ENCODE measurements around the gene ABTB1. TPM values are rescaled to one million over a fixed set of nuclear protein-coding genes. Genes with fewer than 3 reads are reported as not detected.

ABTB1 gene
- total RNA-seq, 1 experiment from 2014 or later, result 3.6 TPM

GRCh38 chr3:127644641-127645370 lies 27.9 kb upstream of the ABTB1 start:
- Histone ChIP-seq H3K9ac (ENCODE audit: low read length) (no peak overlapping the region), H3K36me3 (ENCODE audit: low read depth, low read length) (no peaks in the 10 kb centered on the region), H3K4me1 (ENCODE audit: insufficient read depth, low read length) (no peaks in the 10 kb centered on the region), H3K4me3 (ENCODE audit: low read length) (no peak overlapping the region), H3K27ac (ENCODE audit: low read length) (no peak overlapping the region), H3K9me2 (replicated peaks; ENCODE audit: low read length) (no peaks in the 10 kb centered on the region), H3K4me2 (ENCODE audit: low read length) (no peak overlapping the region), H4K20me1 (ENCODE audit: low read length) (no peaks in the 10 kb centered on the region), H3F3A (ENCODE audit: low read length, unreplicated experiment) (no peaks in the 10 kb centered on the region), H3K9me3 (ENCODE audit: low read length) (no peaks in the 10 kb centered on the region), H2AFZ (ENCODE audit: low read length) (no peak overlapping the region), H3K79me2 (ENCODE audit: low read length) (no peaks in the 10 kb centered on the region), H3K27me3 (ENCODE audit: low read length) (no peaks in the 10 kb centered on the region)
- BruUV-seq (replicated peaks), result no TSS peak
- DNase-seq (no peak), ATAC-seq (no peak)
- intact Hi-C loops (cut with micrococcal nuclease), result no loop called here
- ChIA-PET POLR2A (ENCODE audit: unreplicated experiment) (no interaction called here), CTCF (interaction anchor here (0.5 kb wide), 1 partner anchor 47 kb away, joined by 3 read pairs; no protein-coding TSS in a partner anchor)
- no peak for TF ChIP-seq EZH2 (IDR thresholded peaks at IDR 0.05; ENCODE audit: low read length, unreplicated experiment)
- TF ChIP-seq CTCF (conservative IDR thresholded peaks at IDR 0.05; ENCODE audit: low read depth, low read length), result no peak
- no peak for TF ChIP-seq EZH2phosphoT487 (IDR thresholded peaks at IDR 0.05; ENCODE audit: borderline replicate concordance, low read length)

GRCh38 chr3:127645371-127646015 lies 27.3 kb upstream of the ABTB1 start:
- no peaks in the 10 kb centered on the region for H3F3A ChIP-seq (ENCODE audit: low read length, unreplicated experiment)
- H3K79me2 ChIP-seq (ENCODE audit: low read length), result no peaks in the 10 kb centered on the region
- H3K9me3 ChIP-seq (ENCODE audit: low read length), result no peaks in the 10 kb centered on the region
- no TSS peak for BruUV-seq (replicated peaks)
- intact Hi-C loops (cut with micrococcal nuclease), result no loop called here
- H3K4me2 ChIP-seq (ENCODE audit: low read length), result no peak overlapping the region
- no peak for ATAC-seq
- H2AFZ ChIP-seq (ENCODE audit: low read length), result no peak overlapping the region
- no peaks in the 10 kb centered on the region for H3K4me1 ChIP-seq (ENCODE audit: insufficient read depth, low read length)
- no peaks in the 10 kb centered on the region for H3K27me3 ChIP-seq (ENCODE audit: low read length)
- no peaks in the 10 kb centered on the region for H3K36me3 ChIP-seq (ENCODE audit: low read depth, low read length)
- CTCF ChIA-PET, result no interaction called here
- H4K20me1 ChIP-seq (ENCODE audit: low read length), result no peaks in the 10 kb centered on the region
- no peak for DNase-seq
- no peaks in the 10 kb centered on the region for H3K9me2 ChIP-seq (replicated peaks; ENCODE audit: low read length)
- POLR2A ChIA-PET (ENCODE audit: unreplicated experiment), result no interaction called here
- H3K9ac ChIP-seq (ENCODE audit: low read length), result no peak overlapping the region
- no peak overlapping the region for H3K4me3 ChIP-seq (ENCODE audit: low read length)
- TF ChIP-seq EZH2 (IDR thresholded peaks at IDR 0.05; ENCODE audit: low read length, unreplicated experiment) (no peak), EZH2phosphoT487 (IDR thresholded peaks at IDR 0.05; ENCODE audit: borderline replicate concordance, low read length) (no peak), CTCF (conservative IDR thresholded peaks at IDR 0.05; ENCODE audit: low read depth, low read length) (no peak)
- H3K27ac ChIP-seq (ENCODE audit: low read length), result no peak overlapping the region

- ATAC-seq, result no peak
These were observed 26.2 kb upstream of the ABTB1 start for GRCh38 chr3:127646501-127647046.

More at GRCh38 chr3:127646501-127647046, 26.2 kb upstream of the ABTB1 start:
- Histone ChIP-seq H3K27ac (ENCODE audit: low read length) (no peak overlapping the region), H2AFZ (ENCODE audit: low read length) (no peak overlapping the region), H3K36me3 (ENCODE audit: low read depth, low read length) (no peaks in the 10 kb centered on the region), H3K9me2 (replicated peaks; ENCODE audit: low read length) (no peaks in the 10 kb centered on the region), H4K20me1 (ENCODE audit: low read length) (no peaks in the 10 kb centered on the region), H3K9ac (ENCODE audit: low read length) (no peak overlapping the region), H3K9me3 (ENCODE audit: low read length) (no peaks in the 10 kb centered on the region), H3F3A (ENCODE audit: low read length, unreplicated experiment) (no peaks in the 10 kb centered on the region), H3K4me2 (ENCODE audit: low read length) (no peak overlapping the region), H3K4me3 (ENCODE audit: low read length) (no peak overlapping the region), H3K79me2 (ENCODE audit: low read length) (no peaks in the 10 kb centered on the region), H3K27me3 (ENCODE audit: low read length) (no peaks in the 10 kb centered on the region), H3K4me1 (ENCODE audit: insufficient read depth, low read length) (no peaks in the 10 kb centered on the region)
- BruUV-seq (replicated peaks), result no TSS peak
- TF ChIP-seq CTCF (conservative IDR thresholded peaks at IDR 0.05; ENCODE audit: low read depth, low read length) (no peak), EZH2 (IDR thresholded peaks at IDR 0.05; ENCODE audit: low read length, unreplicated experiment) (no peak), EZH2phosphoT487 (IDR thresholded peaks at IDR 0.05; ENCODE audit: borderline replicate concordance, low read length) (no peak)
- CTCF ChIA-PET, result no interaction called here
- POLR2A ChIA-PET (ENCODE audit: unreplicated experiment), result no interaction called here
- DNase-seq, result no peak
- intact Hi-C loops (cut with micrococcal nuclease), result no loop called here
